T-helper 2 cell treated with Interferon-gamma antibody and Interleukin-4, amounts not matched to agents 5 μg/mL and 100 μg/mL, for 36 hours (primary cell): ENCODE measurements around the gene BST1.

Experiments used
- DNase-seq: peaks from one replicate; pipeline ENCODE4 v3.0.0; 2021; ENCODE audit warnings: low spot score
- H3K27ac Mint-ChIP-seq: one replicate; pipeline ENCODE4 v1.8.0; 2021; ENCODE audit warnings: mild to moderate bottlenecking, mixed read lengths
- H3K27me3 Mint-ChIP-seq: one replicate; pipeline ENCODE4 v1.8.0; 2021; ENCODE audit warnings: low read depth, mixed read lengths
- H3K36me3 Mint-ChIP-seq: one replicate; pipeline ENCODE4 v1.8.0; 2021; ENCODE audit warnings: low read depth, mixed read lengths
- H3K4me1 Mint-ChIP-seq: one replicate; pipeline ENCODE4 v1.8.0; 2021; ENCODE audit warnings: low read depth, mixed read lengths
- H3K4me3 Mint-ChIP-seq: one replicate; pipeline ENCODE4 v1.8.0; 2022; ENCODE audit warnings: mild to moderate bottlenecking, moderate library complexity, mixed read lengths
- H3K9me3 Mint-ChIP-seq: one replicate; pipeline ENCODE4 v1.8.0; 2021; ENCODE audit warnings: mixed read lengths

Gene BST1, protein sequence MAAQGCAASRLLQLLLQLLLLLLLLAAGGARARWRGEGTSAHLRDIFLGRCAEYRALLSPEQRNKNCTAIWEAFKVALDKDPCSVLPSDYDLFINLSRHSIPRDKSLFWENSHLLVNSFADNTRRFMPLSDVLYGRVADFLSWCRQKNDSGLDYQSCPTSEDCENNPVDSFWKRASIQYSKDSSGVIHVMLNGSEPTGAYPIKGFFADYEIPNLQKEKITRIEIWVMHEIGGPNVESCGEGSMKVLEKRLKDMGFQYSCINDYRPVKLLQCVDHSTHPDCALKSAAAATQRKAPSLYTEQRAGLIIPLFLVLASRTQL

DNA sequence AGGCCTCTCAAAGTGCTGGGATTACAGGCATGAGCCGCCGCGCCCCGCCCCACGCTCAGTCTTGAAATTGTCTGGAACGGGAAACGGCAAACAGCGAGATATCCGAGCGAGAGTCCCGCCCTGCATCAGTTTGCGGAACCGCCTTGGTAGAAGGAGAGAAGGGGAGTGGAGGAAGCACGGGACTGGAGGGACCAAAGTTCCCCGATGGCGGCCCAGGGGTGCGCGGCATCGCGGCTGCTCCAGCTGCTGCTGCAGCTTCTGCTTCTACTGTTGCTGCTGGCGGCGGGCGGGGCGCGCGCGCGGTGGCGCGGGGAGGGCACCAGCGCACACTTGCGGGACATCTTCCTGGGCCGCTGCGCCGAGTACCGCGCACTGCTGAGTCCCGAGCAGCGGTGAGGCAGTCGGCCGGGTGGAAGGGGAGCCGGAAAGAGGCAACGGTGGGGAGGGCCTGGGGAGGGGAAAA lies at the start of gene BST1:
BST1 (plus strand) TSS at position 125 of the 463 bp plus-strand sequence; CDS start at position 205, 80 bp downstream.
- H3K27ac Mint-ChIP-seq: peak within 1 kb of the TSS; percentile 58
- H3K36me3 Mint-ChIP-seq: peaks cover 2% of the 10 kb centered on the region
- H3K4me1 Mint-ChIP-seq: peaks cover 2% of the 10 kb centered on the region
- H3K27me3 Mint-ChIP-seq: peaks cover 19% of the 10 kb centered on the region
- H3K4me3 Mint-ChIP-seq: peak within 1 kb of the TSS; percentile 88
- H3K9me3 Mint-ChIP-seq: no peaks in the 10 kb centered on the region
- DNase-seq: peak; percentile 43

DNA sequence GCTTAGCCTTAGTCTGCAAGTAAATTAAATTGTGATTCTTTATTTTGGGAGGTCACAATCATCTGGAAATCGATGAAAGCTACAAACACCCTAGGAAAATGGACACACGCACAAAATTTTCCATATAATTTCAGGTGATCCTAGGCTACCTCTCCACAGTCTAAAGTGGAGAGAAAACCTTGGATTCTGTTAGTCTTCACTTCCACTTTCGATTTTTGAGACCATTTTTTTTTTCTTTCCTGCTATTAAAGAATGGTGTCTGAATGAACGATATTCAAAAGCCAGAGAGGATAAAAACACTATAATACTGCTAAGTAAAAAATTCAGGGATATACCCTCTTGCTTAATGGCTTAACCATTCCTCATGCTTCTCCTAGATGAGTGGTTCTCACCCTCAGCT lies 49.4 kb upstream of the BST1 start:
- peak overlapping the region; percentile 98 for H3K4me3 Mint-ChIP-seq
- no peaks in the 10 kb centered on the region for H3K9me3 Mint-ChIP-seq
- peaks cover 13% of the 10 kb centered on the region for H3K36me3 Mint-ChIP-seq
- no peaks in the 10 kb centered on the region for H3K27me3 Mint-ChIP-seq
- DNase-seq: no peak
- H3K4me1 Mint-ChIP-seq: peaks cover 56% of the 10 kb centered on the region
- H3K27ac Mint-ChIP-seq: peak overlapping the region; percentile 97

DNA sequence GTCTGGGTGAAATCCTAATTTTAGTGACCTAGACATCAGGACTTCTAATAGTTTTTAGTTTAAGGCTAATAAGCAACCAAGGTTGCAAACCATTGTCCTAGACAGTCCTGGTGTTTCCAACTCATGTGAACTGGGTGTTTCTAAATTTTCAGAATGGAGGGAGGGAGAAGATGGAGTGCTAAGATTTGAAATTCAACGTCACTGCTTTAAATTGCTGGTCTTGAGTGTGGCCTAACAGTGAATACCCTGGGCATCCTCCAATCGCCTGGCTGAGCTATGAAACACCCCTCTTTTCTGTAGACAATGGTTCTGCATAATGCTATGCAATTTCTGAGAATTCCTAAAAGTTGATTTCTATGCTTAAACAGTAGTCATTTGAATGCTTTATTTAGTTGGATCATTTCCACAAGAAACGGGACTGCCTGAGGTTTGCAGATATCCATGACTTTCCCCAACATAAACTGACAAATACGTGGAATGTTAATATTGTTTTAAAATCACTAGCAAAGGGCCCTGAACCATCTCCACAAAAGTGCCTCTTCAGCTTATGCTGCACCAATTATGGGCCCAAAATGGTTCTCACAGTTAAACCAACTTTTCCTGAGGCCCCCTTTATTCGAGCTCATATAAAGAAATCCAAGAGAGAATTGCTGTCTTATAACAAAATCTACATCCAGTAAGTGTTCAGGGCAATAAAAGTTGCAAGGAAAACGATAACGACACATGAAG lies 48.8 kb upstream of the BST1 start:
- H3K4me3 Mint-ChIP-seq: peak overlapping the region; percentile 98
- no peaks in the 10 kb centered on the region for H3K9me3 Mint-ChIP-seq
- DNase-seq: no peak
- no peaks in the 10 kb centered on the region for H3K27me3 Mint-ChIP-seq
- peak overlapping the region; percentile 97 for H3K27ac Mint-ChIP-seq
- peaks cover 50% of the 10 kb centered on the region for H3K4me1 Mint-ChIP-seq
- peaks cover 13% of the 10 kb centered on the region for H3K36me3 Mint-ChIP-seq

DNA sequence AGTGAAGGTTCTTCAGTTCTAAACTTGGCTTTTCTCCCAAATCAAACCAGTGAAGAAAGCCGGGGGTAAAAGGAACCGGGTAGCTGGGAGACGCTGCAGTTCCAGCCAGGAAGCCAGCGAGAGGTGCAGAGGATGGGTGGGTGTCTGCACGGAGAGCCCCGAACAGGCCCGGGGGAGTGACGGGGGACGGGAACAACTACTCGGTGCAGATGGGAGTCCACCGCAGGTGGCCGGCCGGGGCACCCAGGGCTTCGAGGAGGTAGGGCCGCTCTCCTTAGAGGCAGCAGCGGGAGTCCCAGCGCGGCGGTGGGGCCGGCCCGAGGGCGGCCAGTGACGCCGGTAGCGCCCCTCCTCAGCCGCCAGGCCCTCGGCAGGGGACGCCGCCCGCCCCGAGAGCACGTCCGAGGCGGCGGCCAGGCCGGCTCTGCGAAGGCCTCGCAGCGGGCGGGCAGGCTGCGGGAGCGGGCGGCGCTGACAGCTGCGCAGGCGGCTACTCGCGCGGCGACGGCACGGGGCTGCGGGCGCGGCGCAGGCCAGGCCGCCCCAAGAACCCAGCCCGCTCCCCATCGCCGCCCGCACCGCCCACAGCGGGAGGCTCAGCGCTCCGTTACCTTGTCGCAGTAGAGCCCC lies 48.2 kb upstream of the BST1 start:
- Mint-ChIP-seq H3K27ac (peak overlapping the region; percentile 97), H3K36me3 (peaks cover 13% of the 10 kb centered on the region), H3K4me3 (peak overlapping the region; percentile 98), H3K27me3 (no peaks in the 10 kb centered on the region), H3K4me1 (peaks cover 45% of the 10 kb centered on the region), H3K9me3 (no peaks in the 10 kb centered on the region)
- DNase-seq: no peak

DNA sequence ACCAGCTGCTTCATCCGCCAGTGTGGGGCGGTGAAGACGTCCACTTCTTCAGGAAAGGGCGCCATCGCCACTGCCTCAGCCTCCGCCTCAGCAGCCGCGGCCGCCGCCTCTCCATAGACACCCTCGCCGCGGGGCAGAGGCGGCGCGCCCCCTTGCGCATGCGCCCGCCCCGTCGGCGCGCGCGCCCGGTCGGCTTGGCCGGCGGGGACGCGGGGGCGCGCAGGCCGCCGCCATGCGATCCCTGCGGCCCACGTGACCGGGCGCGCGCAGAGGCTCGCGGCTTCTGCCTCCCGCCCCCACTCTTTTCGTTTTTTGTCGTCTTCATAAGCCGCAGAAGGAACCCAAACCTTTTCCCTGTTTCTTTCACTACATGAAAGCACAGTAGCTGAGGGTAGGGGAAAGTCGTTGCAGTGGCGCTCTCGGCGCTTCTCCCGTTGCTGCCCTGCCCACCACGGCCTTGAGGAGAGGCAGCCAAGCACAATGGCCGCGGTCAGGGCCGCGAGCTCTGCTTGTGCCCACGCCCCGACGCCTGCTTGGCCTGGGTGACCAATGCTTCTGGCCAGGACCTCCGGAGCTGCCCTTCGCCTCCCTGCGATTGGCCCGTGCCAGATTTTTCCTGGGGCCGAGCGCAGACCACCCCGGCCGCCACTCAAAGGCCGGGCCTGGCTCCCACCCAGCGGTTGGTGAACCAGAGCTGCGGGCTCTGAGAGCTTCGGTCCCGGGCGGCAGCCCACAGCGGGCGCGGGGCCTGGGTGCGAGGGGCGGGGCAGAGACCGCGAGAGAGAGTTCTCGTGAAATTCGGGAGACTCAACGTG lies 47.4 kb upstream of the BST1 start, which contains the start of gene FBXL5:
FBXL5 (minus strand) TSS at position 135 of the 815 bp plus-strand sequence; CDS start at position 65, 70 bp downstream.
- peak; percentile 92 for DNase-seq
- Mint-ChIP-seq H3K27me3 (no peaks in the 10 kb centered on the region), H3K9me3 (no peaks in the 10 kb centered on the region), H3K4me1 (peaks cover 39% of the 10 kb centered on the region), H3K27ac (peak within 1 kb of the TSS; percentile 97), H3K4me3 (peak within 1 kb of the TSS; percentile 98), H3K36me3 (peaks cover 13% of the 10 kb centered on the region)

DNA sequence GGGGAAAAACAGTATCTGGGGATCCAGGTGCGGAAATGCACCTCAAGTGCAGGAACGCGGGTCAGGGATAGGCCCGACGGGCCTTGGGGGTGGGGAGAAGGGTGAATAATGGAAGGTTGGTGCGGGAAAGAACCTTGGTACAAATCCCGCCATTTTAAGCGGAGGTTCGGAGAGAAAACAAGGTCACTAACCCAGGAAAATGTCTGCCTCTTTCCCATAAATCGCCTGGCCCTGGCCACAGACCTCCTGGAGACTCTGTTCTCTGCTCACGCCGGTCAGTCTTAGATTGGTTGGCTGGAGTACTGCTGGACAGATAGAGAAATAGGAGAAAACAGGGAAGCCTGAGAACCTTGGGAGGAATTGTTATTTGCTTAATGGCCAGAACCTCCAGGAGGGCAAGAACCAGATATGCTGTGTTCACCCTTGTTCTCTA lies 46.8 kb upstream of the BST1 start:
- peaks cover 13% of the 10 kb centered on the region for H3K36me3 Mint-ChIP-seq
- no peaks in the 10 kb centered on the region for H3K9me3 Mint-ChIP-seq
- H3K4me3 Mint-ChIP-seq: peak overlapping the region; percentile 94
- peaks cover 34% of the 10 kb centered on the region for H3K4me1 Mint-ChIP-seq
- DNase-seq: no peak
- H3K27me3 Mint-ChIP-seq: no peaks in the 10 kb centered on the region
- peak overlapping the region; percentile 90 for H3K27ac Mint-ChIP-seq

DNA sequence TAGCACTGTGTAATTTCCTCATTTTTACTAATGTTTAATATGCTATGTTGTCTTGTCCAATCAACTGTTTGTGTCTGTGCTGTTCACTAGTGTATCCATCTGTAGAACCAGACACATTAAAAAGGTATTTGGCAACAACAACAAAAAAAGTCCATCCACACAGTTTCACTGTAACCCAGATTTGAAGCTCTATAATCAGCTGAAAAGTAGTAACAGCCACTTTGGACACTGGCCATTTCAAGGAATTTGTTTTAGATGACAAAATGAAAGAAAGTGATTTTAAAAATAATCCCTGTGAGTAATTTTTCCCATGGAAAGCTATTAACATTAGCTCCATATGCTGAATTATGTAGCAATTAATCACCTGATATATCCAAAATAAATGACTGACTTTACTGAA lies 45.5 kb upstream of the BST1 start:
- H3K4me1 Mint-ChIP-seq: peaks cover 24% of the 10 kb centered on the region
- DNase-seq: no peak
- H3K36me3 Mint-ChIP-seq: peaks cover 13% of the 10 kb centered on the region
- no peak overlapping the region for H3K4me3 Mint-ChIP-seq
- no peaks in the 10 kb centered on the region for H3K27me3 Mint-ChIP-seq
- H3K27ac Mint-ChIP-seq: no peak overlapping the region
- no peaks in the 10 kb centered on the region for H3K9me3 Mint-ChIP-seq

DNA sequence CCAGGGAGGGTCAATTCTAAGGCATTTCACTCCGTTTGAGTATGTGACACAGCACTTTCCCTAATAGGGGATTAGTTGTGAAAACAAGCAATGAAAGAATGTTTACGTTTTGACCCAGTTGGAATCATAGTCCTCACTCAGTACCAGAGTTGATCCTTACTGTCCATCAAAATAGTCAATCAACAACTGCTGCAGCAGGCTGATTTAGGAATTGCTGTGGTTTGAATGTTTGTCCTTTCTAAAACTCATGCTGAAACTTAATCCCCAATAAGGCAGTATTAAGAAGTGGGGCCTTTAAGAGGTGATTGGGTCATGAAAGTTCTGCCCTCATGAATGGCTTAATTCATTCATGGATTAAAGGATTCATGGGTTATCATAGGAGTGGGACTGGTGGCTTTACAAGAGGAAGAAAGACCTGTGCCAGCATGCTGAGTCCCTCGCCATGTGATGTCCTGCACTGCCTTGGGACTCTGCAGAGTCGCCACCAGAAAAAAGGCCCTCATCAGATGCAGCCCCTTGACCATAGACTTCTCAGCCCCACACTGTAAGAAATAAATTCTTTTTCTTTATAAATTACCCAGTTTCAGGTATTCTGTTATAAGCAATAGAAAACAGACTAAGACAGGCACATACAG lies 44.6 kb upstream of the BST1 start:
- H3K36me3 Mint-ChIP-seq: peaks cover 13% of the 10 kb centered on the region

DNA sequence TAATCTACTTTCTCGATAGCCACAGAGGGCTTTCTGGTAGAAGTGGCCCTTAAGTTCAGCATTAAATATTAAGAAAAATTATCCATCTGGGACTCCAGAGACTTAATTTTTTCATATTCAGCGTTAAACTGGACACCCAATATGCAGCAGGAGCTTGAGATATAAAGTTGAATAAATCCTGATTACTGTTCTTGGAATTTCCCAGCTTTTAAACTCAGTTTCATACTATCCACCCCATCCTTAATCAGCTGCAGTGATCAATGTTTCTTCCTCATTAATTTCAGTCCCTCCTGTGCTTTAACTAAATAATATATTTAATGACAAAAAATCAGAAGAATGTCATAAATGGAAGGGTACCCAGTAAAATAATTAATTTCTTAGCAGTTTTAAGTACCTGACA lies 44.1 kb upstream of the BST1 start:
- Mint-ChIP-seq H3K27ac (no peak overlapping the region), H3K4me1 (peaks cover 11% of the 10 kb centered on the region), H3K27me3 (no peaks in the 10 kb centered on the region), H3K4me3 (no peak overlapping the region), H3K36me3 (peaks cover 9% of the 10 kb centered on the region), H3K9me3 (no peaks in the 10 kb centered on the region)
- DNase-seq: no peak

More for the DNA sequence above, 44.6 kb upstream of the BST1 start:
- no peak overlapping the region for H3K27ac Mint-ChIP-seq
- no peak overlapping the region for H3K4me3 Mint-ChIP-seq
- DNase-seq: no peak
- no peaks in the 10 kb centered on the region for H3K27me3 Mint-ChIP-seq
- H3K9me3 Mint-ChIP-seq: no peaks in the 10 kb centered on the region
- H3K4me1 Mint-ChIP-seq: peaks cover 16% of the 10 kb centered on the region

DNA sequence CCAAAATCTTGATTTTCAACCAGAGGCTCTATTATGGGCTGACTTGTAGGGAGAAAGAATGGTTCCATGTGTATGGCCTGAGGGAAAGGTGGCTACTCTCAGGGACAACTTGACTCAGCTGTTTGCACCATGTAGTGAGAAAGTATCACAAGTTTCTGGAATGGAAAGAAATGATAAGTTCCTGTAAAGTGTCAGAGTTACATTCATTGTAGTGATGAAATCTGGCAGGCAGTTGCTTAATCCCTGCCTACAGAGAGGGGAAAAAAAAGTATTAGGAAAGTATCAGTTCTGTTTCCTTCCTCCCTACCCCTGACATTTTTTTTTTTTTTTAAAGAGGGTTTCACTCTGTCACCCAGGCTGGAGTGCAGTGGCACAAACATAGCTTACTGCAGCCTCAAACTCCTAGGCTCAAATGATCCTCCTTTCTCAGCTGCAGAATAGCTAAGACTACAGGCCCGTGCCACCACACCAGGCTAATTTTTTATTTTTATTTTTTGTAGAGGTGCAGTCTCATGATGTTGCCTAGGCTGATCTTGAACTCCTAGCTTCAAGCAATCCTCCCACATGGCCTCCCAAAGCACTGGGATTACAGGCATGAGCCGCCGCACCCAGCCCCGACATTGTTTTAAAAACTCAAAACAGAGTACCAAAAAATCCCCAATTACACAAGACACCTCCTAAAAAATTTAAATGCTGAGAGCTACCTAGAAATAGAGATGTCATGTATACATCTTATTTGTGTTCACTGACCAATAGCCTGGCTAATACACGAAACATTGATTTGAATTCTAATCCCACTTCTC lies 42.9 kb upstream of the BST1 start:
- peaks cover 4% of the 10 kb centered on the region for H3K36me3 Mint-ChIP-seq
- H3K4me1 Mint-ChIP-seq: peaks cover 9% of the 10 kb centered on the region
- DNase-seq: no peak
- H3K4me3 Mint-ChIP-seq: no peak overlapping the region
- no peak overlapping the region for H3K27ac Mint-ChIP-seq
- H3K9me3 Mint-ChIP-seq: no peaks in the 10 kb centered on the region
- no peaks in the 10 kb centered on the region for H3K27me3 Mint-ChIP-seq

DNA sequence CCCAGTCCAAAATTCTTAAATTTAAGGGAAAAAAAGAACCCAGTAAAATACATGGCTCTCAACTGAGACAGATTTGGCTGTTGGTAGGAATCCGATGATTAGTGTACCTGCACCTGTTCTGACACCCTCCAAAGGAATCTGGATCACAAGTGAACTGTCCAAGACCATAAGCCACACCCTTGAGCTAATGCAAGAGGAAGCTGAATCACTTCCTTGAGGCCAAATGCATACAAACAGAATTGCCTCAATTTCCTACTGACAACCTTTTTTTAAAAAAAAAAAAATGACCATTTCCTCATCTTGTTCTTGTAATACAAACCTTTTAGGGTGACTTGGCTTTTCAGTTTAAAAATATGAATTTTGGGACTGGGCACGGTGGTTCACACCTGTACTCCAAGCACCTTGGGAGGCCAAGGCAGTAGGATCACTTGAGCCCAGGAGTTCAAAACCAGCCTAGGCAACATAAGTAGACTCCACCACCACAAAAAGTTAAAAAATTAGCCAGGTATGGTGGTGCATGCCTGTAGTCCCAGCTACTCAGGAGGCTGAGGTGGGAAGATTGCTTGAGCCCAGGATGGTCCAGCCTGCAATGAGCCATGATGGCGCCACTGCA lies 37.0 kb upstream of the BST1 start:
- H3K36me3 Mint-ChIP-seq: peaks cover 16% of the 10 kb centered on the region
- no peak for DNase-seq
- peaks cover 5% of the 10 kb centered on the region for H3K9me3 Mint-ChIP-seq
- H3K4me3 Mint-ChIP-seq: peak overlapping the region; percentile 14
- peaks cover 29% of the 10 kb centered on the region for H3K4me1 Mint-ChIP-seq
- no peaks in the 10 kb centered on the region for H3K27me3 Mint-ChIP-seq
- H3K27ac Mint-ChIP-seq: peak overlapping the region; percentile 31

DNA sequence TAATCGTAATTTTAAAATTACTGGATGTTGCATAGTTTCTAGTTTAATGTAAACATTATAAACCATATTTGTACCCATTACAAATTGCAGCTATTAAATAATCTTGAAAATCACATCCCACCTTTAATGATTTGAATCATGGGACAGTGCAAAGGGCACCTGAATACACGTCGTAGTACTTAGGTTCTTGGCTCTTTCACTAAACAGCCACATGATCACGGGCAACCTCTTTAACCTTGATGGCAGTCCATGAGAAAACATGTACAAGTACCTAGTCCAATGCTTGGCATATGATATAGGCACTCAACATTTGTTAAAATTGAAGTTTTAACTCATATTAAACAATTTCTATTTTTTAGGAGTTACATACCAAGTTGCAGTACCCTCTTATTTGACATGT lies 35.9 kb upstream of the BST1 start:
- Mint-ChIP-seq H3K9me3 (peaks cover 5% of the 10 kb centered on the region), H3K4me3 (no peak overlapping the region), H3K36me3 (peaks cover 25% of the 10 kb centered on the region), H3K27ac (no peak overlapping the region), H3K27me3 (no peaks in the 10 kb centered on the region), H3K4me1 (peaks cover 35% of the 10 kb centered on the region)
- DNase-seq: no peak
